Activated CD8-positive, alpha-beta memory T cell treated with anti-CD3 and anti-CD28 coated beads, Interleukin-2, amount 50 U/mL, for 24 hours (primary cell): ENCODE results near the gene PRRG2.
A peak's percentile ranks its signal among the peaks of the same experiment; 100 is the strongest.

ENCODE experiments used
- DNase-seq: peaks from one replicate; pipeline ENCODE4 v3.0.0-alpha.2; 2020; ENCODE audit errors: extremely low read depth

The PRRG2 gene

DNA sequence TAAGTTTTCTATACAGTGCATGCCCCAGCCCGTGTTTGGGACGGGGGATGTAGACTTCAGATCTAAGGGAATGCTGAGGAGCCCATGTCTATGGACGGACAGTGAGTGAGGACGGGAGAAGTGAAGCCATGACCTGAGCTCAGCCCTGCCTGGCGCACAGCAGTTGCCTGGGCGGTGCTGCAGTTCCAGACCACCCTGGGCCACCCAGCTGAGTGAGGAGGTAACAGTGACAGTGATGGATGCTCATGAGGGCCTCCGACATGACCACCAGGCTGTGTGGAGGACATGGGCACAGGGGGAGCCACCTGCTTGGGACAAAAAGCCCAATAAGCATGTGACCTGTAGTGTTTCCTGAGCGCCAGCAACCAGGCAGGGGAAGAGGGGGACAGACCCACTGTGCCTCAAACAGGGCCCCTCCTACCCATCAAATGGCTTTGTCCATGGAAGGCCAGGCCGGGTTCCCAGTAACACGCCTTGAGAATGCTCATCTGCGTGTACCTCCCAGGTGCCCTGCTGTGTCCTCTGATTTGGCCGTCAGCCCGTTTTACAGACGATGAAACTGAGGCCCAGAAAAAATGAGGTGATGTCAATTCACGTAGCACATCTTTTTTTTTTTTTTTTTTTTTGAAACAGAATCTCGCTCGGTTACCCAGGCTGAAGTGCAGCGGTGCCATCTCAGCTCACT lies 23.3 kb upstream of the PRRG2 start:
- DNase-seq = no peak

DNA sequence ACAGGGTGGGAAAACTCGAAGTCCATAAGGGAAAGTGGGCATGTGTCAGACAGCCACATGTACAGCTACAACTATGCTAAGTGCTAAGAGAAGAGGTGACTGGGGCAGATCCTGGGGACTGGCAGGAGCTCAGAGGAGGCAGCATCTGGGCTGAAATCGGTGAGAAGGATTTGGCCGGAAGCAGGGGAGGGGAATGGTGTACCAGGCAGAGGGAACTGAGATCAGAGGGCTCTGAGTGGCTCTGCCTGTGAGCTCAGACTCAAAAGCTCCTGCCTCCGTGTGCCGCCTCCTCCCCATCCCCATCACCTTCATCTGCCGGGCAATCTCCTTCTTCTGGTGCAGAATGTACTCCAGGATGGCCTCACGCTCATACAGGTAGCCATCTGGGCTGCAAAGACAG lies 22.5 kb upstream of the PRRG2 start:
- DNase-seq = no peak

DNA sequence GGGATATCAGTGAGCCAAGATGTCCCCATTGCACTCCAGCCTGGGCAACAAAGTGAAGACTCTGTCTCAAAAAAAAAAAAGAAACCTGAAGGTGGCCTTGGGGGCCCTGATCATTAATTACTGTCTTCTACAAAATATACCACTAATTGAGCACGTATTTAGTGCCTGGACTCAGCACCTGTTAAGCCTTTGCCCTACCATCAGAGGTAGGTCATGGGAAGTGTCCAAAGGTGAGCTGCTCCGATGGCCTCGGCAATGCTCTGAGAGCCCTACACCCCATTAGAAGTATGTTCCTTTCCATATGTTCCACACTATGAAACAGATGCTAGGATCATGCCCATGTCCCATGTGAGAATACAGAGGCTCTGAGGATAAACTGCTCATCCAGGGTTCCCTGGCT lies 21.7 kb upstream of the PRRG2 start:
- DNase-seq = no peak

DNA sequence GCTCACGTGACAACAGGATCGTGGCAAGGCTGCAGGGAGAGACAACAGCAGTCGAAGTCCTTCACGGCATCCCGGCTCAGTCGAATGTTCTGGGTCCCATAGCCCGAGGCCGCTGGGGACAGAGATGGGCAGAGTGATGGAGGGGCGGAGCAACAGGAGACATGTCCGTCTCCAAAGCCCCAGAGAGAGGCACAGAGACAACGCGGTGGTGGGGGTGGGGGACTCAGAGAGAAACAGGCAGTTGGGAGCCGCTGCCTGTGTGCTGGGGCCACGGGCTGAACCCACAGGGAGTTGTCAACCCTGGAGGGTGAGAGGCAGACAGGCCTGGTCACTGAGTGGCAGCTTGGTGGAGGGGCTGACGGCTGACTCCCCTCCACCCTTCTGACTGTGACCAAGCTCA lies 21.2 kb upstream of the PRRG2 start:
- DNase-seq = no peak

DNA sequence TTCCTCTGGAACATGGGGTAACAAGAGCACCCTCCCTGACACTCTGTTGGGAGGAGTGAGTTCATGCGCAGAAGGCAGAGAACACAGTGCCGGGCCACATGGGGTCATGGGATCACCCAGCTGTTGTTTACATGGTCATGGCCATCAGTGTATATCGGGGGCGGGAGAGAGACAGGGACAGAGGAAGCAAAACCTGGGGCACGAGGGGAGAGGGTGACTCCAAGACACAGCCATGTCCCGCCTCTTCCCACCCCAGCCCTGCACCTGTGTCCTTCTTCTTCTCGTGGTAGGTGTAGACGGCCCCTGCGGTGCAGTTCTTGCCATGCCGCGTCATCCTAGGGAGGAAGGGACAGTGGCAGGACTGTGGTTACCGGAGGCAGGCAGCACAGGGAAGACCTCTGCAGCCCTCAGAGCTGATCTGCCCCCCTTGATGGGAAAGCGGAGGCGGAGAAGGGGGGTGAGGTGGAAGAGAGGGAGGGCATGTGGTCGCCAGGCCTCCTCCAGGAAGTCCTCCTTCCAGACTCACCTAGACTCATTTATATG lies 20.7 kb upstream of the PRRG2 start:
- no peak for DNase-seq

DNA sequence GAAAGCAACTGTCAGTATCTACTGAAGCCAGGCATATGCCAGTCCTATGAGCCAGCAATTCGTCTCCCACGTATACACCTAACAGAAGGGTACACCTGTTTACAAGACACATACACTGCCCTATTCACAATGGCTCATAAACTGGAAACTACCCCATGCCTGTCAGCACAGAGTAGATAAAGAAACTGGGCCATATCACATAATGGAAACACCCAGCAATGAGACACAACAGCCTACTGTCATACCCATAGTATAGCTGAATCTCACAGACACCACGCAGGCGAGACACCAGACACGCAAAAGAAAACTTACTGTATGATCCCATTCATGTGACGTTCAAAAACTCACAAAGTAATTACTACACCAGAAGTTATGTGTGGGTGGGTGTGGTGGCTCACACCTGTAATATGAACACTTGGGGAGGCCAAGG lies 16.5 kb upstream of the PRRG2 start:
- no peak for DNase-seq

DNA sequence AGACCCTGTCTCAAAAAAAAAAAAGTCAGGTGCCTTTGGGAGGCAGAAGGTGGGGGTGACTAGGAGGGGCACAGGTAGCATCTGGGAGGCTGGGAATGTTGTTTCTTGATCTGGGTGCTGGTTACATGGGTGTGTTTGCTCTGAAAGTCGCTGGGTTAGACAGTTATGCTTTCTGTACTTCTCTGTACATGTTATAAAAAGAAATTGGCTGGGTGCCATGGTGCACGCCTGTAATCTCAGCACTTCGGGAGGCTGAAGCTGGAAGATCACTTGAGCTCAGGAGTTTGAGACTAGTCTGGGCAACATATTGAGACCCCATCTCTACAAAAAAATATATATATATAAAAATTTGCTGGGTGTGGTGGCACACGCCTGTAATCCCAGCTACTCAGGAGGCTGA lies 15.9 kb upstream of the PRRG2 start:
- no peak for DNase-seq

DNA sequence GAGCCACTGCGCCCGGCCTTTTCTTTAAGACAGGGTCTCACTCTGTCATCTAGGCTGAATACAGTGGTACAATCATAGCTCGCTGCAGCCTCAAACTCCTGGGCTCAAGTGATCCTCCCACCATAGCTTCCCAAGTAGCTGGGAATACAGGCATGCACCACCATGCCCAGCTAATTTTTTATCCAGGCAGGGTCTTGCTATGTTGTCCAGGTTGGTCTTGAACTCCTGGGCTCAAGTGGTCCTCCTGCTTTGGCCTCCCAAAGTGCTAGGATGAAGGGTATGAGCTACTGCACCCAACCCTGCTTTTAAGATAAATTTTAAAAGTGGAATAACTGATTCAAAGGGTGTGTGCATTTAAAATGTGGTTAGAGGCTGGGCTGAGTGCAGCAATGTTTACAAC lies 14.8 kb upstream of the PRRG2 start:
- DNase-seq = no peak

DNA sequence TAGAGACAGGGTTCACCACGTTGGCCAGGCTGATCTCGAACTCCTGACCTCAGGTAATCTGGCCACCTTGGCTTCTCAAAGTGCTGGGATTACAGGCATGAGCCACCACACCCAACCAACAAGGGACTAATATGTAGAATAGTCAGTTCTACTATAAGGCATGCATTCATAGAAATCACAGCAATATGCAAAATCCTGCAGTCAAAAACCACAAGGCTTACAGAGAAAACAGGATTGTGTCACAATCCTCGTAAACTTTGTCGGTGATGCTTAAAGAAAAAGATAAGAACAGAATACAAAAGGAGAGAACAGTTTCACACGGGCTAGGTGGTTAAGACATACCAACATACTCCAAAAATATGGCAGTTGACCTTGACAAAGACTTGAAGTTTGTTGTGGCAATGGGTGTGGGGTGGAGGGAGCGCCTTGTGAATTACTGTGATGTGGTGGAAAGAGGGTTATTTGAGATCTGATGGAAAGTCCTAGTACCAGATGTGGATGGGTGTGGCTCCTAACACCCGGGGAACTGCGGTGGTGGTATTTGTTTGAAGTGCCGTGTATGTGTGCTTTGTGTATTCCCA lies 13.2 kb upstream of the PRRG2 start:
- DNase-seq = no peak

DNA sequence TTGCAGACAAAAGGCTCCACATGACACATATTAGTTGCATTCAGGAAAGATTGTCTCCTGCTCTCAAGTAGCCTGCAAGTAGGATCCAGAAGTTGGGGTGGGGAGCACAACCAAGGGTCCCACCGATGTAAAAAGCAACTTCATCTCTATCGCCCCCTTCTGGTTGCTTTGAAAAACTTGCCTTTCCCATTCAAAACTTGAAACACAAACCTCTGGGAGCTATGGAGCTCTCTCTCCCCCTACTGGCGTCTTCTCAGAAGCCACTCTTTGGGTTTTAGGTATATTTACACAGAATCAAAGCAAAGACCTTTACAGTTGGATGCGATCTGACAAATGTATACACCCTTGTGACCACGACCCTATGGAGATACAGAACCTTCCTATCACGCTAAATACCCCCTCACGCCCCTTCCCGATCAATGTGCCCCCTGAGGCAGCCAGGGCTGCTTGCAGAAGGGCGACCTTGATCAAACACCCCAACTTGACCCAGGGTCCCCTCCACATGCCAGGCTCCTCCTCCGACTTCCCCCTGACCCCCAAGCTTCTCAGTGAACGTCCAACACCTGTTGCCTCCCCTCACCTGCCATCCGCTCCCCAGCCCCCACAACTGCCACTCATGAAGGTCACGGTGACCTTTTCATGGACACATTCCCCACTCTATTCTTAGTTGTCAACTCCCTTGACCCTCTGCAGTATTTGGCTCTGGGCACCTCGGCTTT lies 10.8 kb upstream of the PRRG2 start:
- DNase-seq = no peak

DNA sequence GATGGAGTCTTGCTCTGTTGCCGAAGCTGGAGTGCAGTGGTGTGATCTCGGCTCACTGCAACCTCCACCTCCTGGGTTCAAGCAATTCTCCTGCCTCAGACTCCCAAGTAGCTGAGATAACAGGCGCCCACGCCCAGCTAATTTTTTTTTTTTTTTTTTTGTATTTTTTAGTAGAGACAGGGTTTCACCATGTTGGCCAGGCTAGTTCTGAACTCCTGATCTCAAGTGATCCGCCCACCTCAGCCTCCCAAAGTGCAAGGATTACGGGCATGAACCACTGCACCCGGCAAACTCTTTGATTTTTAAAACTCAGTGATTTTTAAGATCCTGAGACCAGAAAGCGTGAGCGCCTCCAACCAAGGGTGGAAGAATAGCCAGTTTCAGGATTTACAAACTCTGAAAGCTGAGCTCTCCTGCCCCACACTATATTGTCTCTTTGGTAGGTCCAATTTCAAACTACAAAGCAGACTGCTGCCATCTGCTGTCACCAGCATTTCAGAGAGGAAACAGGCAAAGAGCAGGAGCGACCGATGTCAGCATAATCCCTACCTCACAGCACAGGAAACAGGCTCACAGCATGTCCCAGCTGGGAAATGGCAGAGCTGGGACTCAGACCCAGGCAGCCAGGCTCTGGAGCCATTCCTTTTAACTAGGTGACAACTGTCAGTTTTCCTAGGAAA lies 10.0 kb upstream of the PRRG2 start:
- DNase-seq = no peak

DNA sequence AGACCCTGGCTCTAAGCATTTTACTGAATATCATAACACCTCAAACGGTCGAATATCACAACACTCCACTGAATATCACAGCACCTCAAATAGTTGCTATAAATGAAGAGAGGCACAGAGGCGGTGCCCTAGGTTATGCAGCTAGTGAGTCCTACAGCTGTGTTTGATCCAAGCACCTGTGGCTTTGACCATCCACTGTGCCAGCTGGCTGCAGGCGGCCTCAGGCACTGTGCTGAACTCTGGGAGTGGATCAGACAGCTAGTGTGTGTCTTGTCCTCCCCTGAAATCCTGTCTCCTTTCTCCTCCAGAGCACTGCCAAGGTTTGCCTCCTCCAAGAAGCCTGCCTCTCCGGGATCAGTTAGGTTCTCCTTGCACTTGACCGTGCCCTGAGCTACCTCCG lies 8.1 kb upstream of the PRRG2 start:
- no peak for DNase-seq

DNA sequence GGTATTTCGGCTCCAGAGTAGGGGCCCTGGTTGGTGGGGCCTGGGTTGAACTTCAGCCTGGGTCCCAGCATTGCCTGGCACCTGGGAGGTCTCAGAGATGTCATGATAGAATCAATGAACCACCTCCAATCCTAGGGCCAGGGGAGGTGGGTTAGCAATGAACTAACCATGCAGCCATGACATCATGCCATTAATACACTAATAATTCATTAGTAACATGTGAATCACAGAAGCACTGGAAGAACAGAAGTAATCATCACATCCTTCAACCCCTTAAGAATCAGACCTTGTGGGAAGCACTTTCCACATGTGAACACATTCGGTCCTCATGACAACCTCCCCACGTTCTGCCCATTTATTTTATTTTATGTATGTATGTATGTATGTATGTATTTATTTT lies 7.7 kb upstream of the PRRG2 start:
- no peak for DNase-seq

DNA sequence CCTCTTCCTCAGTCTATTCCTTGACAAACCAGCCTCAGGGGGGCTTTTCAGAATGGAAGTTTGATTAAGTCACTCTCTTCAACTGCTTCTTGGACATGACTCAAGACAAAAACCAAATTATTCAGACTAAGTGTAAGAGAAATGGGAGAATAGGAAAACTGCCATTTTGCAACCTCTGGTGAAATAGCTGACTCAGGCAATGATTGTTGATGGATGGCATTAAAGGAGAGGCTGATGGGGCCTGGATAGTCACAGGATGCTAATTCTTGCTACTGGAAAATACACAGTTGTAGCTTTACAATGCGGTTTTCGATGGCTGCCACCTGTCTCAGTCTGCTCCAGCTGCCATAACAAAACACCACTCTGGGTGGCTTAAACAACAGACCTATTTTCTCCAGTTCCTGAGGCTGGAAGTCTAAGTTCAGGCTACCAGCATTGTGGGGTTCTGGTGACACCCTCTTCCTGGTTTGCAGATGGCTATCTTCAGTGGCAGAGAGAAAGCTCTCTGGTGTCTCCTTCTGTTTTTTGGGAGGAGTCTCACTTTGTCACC lies 6.8 kb upstream of the PRRG2 start:
- DNase-seq = no peak

DNA sequence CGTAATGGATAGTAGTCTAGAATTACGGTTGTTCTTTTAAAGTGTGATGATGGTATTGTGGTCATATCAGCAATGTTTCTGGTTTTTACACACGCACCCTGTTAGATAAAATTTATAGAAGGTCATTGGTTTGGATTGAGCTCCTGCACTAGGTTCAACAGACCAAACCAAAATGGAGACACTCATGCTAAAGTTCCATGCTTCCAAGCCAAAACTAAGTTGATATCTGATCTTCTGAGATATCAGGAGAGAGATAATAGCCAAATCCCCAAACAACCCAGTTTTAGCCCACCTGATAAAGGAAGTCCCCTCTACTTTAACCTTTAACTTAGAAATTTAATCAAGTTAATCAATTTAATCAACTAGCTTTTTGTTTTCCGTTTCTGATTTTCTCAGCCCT lies 1.9 kb upstream of the PRRG2 start:
- no peak for DNase-seq

DNA sequence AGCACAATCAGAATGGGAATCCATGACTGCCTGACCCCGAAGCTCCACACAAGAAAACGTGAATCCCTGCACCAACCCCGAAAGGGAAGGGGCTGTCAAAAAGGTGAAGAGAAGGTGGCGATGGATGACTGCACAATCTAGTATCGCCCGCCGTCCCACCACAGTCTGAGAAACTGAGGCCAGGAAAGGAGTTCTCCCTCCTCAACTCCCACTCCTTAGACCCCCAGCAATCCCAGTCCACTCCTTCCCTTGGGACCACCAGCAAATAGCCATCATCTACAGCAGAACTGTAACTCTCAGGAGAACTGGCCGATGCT lies 1.2 kb upstream of the PRRG2 start:
- DNase-seq = no peak

DNA sequence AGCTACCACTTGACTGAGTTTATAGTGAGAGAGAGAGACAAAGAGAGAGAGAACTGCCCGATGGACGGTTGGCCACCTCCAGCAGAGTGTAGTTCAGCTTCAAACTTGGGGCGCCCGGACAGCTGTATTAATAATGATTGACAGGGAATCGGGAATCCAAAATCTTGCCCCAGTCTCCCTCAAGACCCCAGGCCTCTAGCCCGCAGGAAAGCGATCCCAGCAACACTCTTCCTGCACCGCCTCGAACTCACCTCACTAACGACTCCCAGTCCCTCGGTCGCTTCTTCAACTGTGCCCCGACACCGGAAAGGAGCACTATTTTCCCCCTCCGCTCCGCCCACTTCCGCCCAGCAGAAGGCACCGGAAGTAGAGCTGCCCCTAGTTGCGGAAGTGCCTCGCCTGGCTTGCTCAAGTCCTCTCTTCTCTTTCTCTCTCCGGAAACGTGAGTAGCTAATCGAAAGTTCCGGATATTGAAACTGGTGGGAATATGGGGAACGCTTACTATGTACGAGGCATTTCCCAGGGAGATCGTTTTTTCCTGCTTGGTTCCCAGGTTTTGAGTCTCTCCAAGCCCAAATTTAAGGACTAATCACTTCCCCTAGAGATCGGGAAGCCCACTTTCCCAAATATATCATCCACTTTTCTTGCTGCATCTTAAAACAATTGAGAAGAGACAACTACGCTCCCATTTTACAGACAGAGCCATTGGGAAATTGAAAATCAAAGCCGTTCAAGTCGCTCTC lies 681 bp upstream of the PRRG2 start, which contains the start of gene NOSIP:
Gene NOSIP (minus strand): TSS at position 293 of the 743 bp plus-strand sequence. CDS start 19,865 bp downstream, outside the sequence.
- peak; percentile 95 for DNase-seq

DNA sequence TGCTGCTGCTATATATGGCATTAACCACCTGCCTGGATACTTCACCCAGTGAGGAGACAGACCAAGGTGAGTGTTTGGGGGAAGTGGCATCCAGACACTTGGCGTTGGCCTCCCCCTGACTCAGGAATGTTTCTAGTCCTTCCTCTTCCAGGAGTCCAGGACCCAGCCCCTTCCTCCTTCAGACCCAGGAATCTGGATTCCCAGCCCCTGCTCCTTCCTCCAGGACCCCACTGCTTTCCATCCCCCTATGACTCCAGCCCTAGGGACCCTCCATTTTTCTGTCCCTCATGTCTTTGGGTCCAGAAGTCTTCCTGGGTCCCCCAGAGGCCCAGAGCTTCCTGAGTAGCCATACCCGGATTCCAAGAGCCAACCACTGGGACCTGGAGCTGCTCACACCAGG lies 2.1 kb downstream of the PRRG2 start:
- DNase-seq = no peak

DNA sequence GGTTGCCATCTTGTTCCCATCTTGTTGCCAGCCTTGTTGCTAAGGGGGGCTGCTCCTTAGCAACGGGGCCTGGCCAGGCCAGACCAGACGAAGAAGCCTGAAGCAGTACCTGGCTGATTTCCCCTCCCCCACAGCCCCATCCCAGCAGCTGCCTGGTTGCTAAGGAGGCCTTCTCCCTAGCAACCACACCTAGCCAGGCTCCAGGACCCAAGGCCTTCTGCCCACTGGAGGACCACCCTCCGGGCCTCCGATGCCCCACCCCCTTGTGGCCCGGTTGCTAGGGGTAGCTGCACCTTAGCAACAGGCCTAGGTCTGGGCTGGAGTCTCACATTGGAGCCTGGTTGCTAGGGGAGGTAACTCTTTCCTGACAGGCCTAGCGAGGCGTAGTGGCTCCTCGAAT lies 3.9 kb downstream of the PRRG2 start:
- DNase-seq = no peak

DNA sequence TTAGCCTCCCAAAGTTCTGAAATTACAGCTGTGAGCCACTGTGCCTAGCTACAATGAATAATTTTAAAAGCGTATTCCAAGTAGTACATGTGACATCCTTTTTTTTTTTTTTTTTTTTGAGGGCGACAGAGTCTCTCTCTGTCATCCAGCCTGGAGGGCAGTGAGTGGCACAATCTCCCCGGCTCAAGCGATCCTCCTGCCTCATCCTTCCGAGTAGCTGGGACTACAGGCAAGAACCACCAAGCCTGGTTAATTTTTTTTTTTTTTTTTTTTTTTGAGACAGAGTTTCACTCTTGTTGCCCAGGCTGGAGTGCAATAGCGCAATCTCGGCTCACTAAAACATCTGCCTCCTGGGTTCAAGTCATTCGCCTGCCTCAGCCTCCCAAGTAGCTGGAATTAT lies 6.1 kb downstream of the PRRG2 start:
- DNase-seq = no peak

DNA sequence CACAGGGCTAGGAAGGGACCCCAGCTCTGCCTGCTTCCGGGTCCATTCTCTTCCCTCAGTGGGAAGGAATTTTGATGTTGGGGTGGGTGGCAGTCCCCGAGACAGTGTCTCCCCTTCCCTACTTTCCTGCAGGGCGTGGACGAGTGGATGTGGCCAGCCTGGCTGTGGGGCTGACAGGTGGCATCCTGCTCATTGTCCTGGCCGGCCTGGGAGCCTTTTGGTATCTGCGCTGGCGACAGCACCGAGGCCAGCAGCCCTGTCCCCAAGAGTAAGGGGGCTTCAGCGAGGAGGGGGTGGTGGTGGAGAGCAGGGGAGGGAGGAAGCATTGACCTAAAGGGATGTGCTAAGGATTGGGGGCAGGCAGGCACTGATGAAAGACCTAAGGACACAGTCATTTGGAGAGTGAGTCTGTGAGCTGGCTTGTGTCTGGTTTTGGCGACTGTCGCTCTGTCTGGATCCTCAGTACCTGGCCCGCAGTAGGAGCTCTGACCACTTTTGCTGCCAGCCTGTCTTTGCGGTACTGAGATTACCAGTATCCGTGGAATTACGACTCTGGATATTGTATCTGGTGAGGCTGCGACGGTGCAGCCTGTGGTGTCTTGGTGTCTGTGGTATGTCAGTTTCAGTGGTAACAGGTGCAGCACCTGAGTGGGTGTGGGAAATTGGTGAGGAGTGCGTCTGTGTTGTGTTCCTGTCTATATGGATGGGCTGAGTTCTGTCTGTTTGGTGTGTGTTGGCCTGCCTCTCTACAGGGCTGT lies 7.4 kb downstream of the PRRG2 start:
- DNase-seq = no peak
